WERI-Rb-1 (cell line): ENCODE results near the gene GPC5.

ENCODE experiments used
- DNase-seq: peaks from one replicate; pipeline ENCODE4 v3.0.0-alpha.2; 2020
- H3K27ac ChIP-seq: fragments of 250-450 bp; sonication (Bioruptor Pico); 2 replicates; pipeline ENCODE4 v1.5.1; 2020; ENCODE audit warnings: mild to moderate bottlenecking, moderate library complexity
- H3K27me3 ChIP-seq: fragments of 250-450 bp; sonication (Bioruptor Pico); 2 replicates; pipeline ENCODE4 v1.5.1; 2021; ENCODE audit warnings: mild to moderate bottlenecking, low read depth, moderate library complexity; ENCODE audit not compliant: insufficient read depth, severe bottlenecking
- H3K36me3 ChIP-seq: fragments of 250-450 bp; sonication (Bioruptor Pico); 2 replicates; pipeline ENCODE4 v1.5.1; 2020; ENCODE audit warnings: mild to moderate bottlenecking, moderate library complexity
- H3K4me3 ChIP-seq: 2 replicates; pipeline ENCODE4 v1.5.1; 2011; ENCODE audit warnings: low read depth, mild to moderate bottlenecking, control low read depth, low read length
- H3K9me3 ChIP-seq: fragments of 250-450 bp; sonication (Bioruptor Pico); 2 replicates; pipeline ENCODE4 v1.5.1; 2021; ENCODE audit warnings: mild to moderate bottlenecking, moderate library complexity; ENCODE audit not compliant: severe bottlenecking
- TF ChIP-seq, protein P1 (sequence below): IDR thresholded peaks from 2 replicates; pipeline ENCODE4 v1.5.1; 2011; ENCODE audit warnings: low read depth, mild to moderate bottlenecking, control low read depth, inconsistent platforms, low read length

The GPC5 gene

DNA sequence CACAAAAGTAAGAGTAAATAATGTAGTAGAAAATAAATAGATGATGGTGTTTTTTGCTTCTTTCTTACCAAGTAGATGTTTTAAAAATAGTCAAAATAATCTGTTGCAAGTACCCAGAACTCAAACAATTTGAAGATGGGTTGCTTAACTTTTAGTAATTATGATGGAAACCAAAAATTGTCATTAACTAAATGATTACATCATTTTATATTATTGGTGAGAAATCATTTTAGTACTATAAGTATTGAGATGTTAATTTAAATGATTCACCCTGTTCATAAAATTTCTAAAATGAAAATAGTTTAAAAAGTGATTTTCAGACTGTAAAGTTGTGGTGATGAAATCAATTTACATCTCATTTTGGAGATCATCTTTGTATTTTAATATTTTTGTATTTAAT, 404.5 kb downstream of the GPC5 start:
- no peak overlapping the region for H3K27ac ChIP-seq
- no peaks in the 10 kb centered on the region for H3K9me3 ChIP-seq
- TF ChIP-seq, protein P1, sequence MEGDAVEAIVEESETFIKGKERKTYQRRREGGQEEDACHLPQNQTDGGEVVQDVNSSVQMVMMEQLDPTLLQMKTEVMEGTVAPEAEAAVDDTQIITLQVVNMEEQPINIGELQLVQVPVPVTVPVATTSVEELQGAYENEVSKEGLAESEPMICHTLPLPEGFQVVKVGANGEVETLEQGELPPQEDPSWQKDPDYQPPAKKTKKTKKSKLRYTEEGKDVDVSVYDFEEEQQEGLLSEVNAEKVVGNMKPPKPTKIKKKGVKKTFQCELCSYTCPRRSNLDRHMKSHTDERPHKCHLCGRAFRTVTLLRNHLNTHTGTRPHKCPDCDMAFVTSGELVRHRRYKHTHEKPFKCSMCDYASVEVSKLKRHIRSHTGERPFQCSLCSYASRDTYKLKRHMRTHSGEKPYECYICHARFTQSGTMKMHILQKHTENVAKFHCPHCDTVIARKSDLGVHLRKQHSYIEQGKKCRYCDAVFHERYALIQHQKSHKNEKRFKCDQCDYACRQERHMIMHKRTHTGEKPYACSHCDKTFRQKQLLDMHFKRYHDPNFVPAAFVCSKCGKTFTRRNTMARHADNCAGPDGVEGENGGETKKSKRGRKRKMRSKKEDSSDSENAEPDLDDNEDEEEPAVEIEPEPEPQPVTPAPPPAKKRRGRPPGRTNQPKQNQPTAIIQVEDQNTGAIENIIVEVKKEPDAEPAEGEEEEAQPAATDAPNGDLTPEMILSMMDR: no peak
- no peak overlapping the region for H3K4me3 ChIP-seq
- H3K27me3 ChIP-seq: no peaks in the 10 kb centered on the region
- H3K36me3 ChIP-seq: no peaks in the 10 kb centered on the region
- DNase-seq: no peak

DNA sequence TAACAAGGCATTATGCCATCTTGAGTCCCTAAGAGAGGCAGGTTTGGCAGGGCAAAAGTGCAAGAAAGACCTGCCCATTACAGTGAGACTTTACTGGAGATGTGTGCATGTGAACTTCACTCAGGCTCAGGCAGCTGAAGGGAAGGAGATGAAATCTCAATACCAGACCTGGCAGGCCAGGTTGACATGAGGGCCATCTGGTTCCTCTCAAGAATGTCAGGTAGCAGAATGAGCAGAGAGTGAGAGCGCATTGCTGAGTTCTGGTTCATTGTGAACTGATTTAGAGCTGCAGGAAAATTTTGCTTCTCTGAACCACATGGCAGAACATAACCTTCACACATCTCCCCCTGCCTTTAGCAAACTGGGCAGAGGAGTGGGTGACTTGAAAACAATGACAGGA, 406.3 kb downstream of the GPC5 start:
- H3K27ac ChIP-seq: no peak overlapping the region
- no peaks in the 10 kb centered on the region for H3K27me3 ChIP-seq
- no peaks in the 10 kb centered on the region for H3K36me3 ChIP-seq
- DNase-seq: peak; percentile 38
- no peaks in the 10 kb centered on the region for H3K9me3 ChIP-seq
- no peak overlapping the region for H3K4me3 ChIP-seq
- TF ChIP-seq, protein P1: no peak

DNA sequence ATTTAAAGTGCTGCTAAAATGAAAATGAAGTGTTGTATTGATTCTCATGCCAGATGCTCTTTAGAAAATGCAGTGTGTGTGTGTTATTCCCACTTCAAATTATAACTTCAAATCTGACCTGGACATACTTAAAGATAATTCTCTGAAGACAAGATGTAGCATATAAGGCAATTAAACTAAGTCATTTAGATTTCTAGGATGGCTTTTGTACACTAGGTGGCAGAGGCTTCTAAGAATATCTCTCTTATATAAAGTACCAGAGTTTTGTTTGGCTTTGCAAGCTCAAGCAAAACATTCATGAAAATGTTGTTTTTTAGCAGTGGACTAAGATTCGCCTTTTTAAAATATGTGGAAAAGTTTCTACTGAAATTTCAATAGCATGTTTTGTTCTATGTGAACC, 407.2 kb downstream of the GPC5 start:
- no peak overlapping the region for H3K27ac ChIP-seq
- no peaks in the 10 kb centered on the region for H3K27me3 ChIP-seq
- H3K4me3 ChIP-seq: no peak overlapping the region
- H3K36me3 ChIP-seq: no peaks in the 10 kb centered on the region
- H3K9me3 ChIP-seq: no peaks in the 10 kb centered on the region
- TF ChIP-seq, protein P1: peak; percentile 28; the same call in 1 of the 2 replicates
- no peak for DNase-seq

DNA sequence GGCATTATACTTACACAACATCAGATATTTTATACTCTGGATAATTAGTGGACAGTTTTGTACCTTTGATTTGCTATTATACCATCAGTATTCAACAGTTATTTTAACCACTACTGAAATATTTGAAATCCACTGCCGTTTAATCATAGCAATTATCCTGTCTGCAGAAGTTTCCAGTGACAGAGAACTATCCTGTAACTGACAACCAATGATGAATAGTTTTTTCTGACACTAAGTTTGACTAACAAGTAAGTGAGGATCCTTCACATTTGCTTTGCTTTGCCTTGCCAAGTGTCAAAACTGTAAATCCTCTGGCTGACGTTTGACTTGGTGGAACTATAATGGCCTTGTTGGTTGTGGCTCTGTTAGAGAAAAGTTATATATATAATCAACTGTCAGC, 410.7 kb downstream of the GPC5 start:
- H3K27ac ChIP-seq: no peak overlapping the region
- H3K9me3 ChIP-seq: no peaks in the 10 kb centered on the region
- DNase-seq: no peak
- no peak overlapping the region for H3K4me3 ChIP-seq
- H3K27me3 ChIP-seq: no peaks in the 10 kb centered on the region
- TF ChIP-seq, protein P1: no peak
- H3K36me3 ChIP-seq: no peaks in the 10 kb centered on the region

DNA sequence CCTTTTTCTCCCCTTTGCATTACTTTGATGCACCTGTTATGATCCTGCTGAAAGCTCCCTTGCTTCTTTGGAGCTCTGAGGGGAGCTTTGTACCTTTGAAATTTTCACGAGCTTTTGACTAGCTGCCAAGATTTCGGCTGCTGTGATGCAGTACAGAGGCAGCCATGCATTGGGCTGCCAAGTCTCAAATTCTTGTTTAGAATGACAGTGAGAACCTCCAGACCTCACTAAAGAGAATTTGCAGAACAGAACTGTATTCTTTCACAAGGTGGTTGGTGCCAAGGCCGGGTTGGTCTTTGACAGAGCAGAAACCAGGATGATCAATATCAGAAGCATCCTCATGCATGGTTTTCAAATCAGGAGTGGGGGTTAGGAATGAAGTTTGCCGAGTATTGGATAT, 414.8 kb downstream of the GPC5 start:
- H3K4me3 ChIP-seq: no peak overlapping the region
- DNase-seq: no peak
- H3K9me3 ChIP-seq: no peaks in the 10 kb centered on the region
- no peak overlapping the region for H3K27ac ChIP-seq
- H3K27me3 ChIP-seq: no peaks in the 10 kb centered on the region
- TF ChIP-seq, protein P1: no peak
- H3K36me3 ChIP-seq: no peaks in the 10 kb centered on the region

DNA sequence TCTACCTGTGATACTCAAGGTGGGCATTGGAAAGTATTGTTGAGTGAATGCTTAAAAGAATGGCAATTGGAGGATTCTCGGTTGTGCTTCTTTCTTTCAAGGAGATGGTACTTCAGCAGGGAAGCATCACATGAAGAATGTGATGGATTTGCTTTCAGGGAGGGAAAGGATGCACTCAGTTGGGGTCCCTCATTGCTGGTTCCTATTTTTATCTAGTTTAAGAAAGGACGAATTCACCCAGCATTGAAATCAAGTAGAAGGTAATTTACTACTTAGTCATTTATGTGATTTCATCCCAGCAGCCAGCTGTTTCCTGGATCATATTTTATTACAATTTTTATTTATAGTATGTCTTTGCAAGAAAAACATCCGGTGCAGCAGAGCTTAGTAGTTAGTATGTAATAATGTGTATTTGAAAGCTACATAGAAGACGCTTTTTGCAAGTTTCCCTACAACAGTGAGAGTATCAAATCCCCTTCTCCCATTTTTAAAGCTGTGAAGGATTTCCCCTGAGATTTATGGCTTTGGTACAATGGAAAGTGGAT, 417.9 kb downstream of the GPC5 start:
- no peak for DNase-seq
- TF ChIP-seq, protein P1: no peak
- Histone ChIP-seq H3K9me3 (no peaks in the 10 kb centered on the region), H3K4me3 (no peak overlapping the region), H3K27ac (no peak overlapping the region), H3K27me3 (no peaks in the 10 kb centered on the region), H3K36me3 (no peaks in the 10 kb centered on the region)
